ENCODE measurements around the gene FBN1.

- no peak for TF ChIP-seq SMC3 (IDR thresholded peaks at IDR 0.05)
- TF ChIP-seq, protein P1, sequence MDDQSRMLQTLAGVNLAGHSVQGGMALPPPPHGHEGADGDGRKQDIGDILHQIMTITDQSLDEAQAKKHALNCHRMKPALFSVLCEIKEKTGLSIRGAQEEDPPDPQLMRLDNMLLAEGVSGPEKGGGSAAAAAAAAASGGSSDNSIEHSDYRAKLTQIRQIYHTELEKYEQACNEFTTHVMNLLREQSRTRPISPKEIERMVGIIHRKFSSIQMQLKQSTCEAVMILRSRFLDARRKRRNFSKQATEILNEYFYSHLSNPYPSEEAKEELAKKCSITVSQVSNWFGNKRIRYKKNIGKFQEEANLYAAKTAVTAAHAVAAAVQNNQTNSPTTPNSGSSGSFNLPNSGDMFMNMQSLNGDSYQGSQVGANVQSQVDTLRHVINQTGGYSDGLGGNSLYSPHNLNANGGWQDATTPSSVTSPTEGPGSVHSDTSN (IDR thresholded peaks at IDR 0.05): no peak
- TF ChIP-seq, protein P2, sequence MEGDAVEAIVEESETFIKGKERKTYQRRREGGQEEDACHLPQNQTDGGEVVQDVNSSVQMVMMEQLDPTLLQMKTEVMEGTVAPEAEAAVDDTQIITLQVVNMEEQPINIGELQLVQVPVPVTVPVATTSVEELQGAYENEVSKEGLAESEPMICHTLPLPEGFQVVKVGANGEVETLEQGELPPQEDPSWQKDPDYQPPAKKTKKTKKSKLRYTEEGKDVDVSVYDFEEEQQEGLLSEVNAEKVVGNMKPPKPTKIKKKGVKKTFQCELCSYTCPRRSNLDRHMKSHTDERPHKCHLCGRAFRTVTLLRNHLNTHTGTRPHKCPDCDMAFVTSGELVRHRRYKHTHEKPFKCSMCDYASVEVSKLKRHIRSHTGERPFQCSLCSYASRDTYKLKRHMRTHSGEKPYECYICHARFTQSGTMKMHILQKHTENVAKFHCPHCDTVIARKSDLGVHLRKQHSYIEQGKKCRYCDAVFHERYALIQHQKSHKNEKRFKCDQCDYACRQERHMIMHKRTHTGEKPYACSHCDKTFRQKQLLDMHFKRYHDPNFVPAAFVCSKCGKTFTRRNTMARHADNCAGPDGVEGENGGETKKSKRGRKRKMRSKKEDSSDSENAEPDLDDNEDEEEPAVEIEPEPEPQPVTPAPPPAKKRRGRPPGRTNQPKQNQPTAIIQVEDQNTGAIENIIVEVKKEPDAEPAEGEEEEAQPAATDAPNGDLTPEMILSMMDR (IDR thresholded peaks at IDR 0.05): no peak
- TF ChIP-seq POLR2A (IDR thresholded peaks at IDR 0.05; ENCODE audit: low read length): no peak
- TF ChIP-seq, protein P3, sequence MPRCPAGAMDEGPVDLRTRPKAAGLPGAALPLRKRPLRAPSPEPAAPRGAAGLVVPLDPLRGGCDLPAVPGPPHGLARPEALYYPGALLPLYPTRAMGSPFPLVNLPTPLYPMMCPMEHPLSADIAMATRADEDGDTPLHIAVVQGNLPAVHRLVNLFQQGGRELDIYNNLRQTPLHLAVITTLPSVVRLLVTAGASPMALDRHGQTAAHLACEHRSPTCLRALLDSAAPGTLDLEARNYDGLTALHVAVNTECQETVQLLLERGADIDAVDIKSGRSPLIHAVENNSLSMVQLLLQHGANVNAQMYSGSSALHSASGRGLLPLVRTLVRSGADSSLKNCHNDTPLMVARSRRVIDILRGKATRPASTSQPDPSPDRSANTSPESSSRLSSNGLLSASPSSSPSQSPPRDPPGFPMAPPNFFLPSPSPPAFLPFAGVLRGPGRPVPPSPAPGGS (IDR thresholded peaks at IDR 0.05): no peak
- TF ChIP-seq JUNB (IDR thresholded peaks at IDR 0.05): no peak
- no peak for TF ChIP-seq MYC (IDR thresholded peaks at IDR 0.05; ENCODE audit: borderline replicate concordance, low read length)
- TF ChIP-seq, protein P4, sequence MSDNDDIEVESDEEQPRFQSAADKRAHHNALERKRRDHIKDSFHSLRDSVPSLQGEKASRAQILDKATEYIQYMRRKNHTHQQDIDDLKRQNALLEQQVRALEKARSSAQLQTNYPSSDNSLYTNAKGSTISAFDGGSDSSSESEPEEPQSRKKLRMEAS (IDR thresholded peaks at IDR 0.05): no peak
- no peak for TF ChIP-seq JUN (IDR thresholded peaks at IDR 0.05)
- no peak for TF ChIP-seq EHMT2 (IDR thresholded peaks at IDR 0.05; ENCODE audit: low read depth)
- no peak for TF ChIP-seq CHD4 (IDR thresholded peaks at IDR 0.05; ENCODE audit: borderline replicate concordance)
- TF ChIP-seq CBX2 (IDR thresholded peaks at IDR 0.05; ENCODE audit: borderline replicate concordance, low read depth): no peak
These were observed 171.8 kb downstream of the FBN1 start for GRCh38 chr15:48473667-48474066.
